ENCODE results near the gene ZFYVE26. TPM values are rescaled to one million over a fixed set of nuclear protein-coding genes. Genes with fewer than 3 reads are reported as not detected.

The ZFYVE26 gene
- total RNA-seq, 1 experiment from 2014 or later, result 13.2 TPM

- Histone ChIP-seq H3K27me3 (ENCODE audit: insufficient read depth, low read length) (no peaks in the 10 kb centered on the region), H2AFZ (ENCODE audit: low read depth, low read length, poor library complexity, severe bottlenecking) (no peak overlapping the region), H3K4me1 (ENCODE audit: control insufficient read depth in 1 of 2, insufficient read depth in 2 of 2, low read length in 2 of 2) (peaks cover 0 to 11% of the 10 kb centered on the region in 2 experiments; a peak in 2 of 4 replicates), H4K20me1 (ENCODE audit: insufficient read depth) (no peaks in the 10 kb centered on the region), H3K9me3 (ENCODE audit: control insufficient read depth in 1 of 2, insufficient read depth in 1 of 2, low read depth in 1 of 2, low read length in 2 of 2) (no peaks in the 10 kb centered on the region), H3K4me2 (ENCODE audit: low read length) (no peak overlapping the region), H3K9ac (ENCODE audit: low read length) (no peak overlapping the region), H3K4me3 (replicated peaks in 1 of 2; ENCODE audit: low read depth in 1 of 2, low read length in 2 of 2) (no peak overlapping the region), H3K36me3 (ENCODE audit: control insufficient read depth in 1 of 2, insufficient read depth in 2 of 2, low read length in 2 of 2) (no peaks in the 10 kb centered on the region), H3K79me2 (ENCODE audit: insufficient read depth, low read length) (no peaks in the 10 kb centered on the region), H3K9me2 (ENCODE audit: insufficient read depth) (no peaks in the 10 kb centered on the region), H3K27ac (ENCODE audit: low read depth, low read length) (no peak overlapping the region)
- intact Hi-C loops (cut with micrococcal nuclease), result no loop called here
- POLR2A ChIA-PET, result no interaction called here
- no TSS peak for BruUV-seq (replicated peaks)
- no peak for TF ChIP-seq SIN3A (IDR thresholded peaks at IDR 0.05; ENCODE audit: low read depth)
- no peak for TF ChIP-seq SRF (IDR thresholded peaks at IDR 0.05; ENCODE audit: low read depth)
- no peak for TF ChIP-seq FOSL1 (IDR thresholded peaks at IDR 0.05; ENCODE audit: low read depth)
- no peak for TF ChIP-seq EGR1 (IDR thresholded peaks at IDR 0.05; ENCODE audit: low read depth)
- TF ChIP-seq ZFX (IDR thresholded peaks at IDR 0.05), result no peak
- no peak for TF ChIP-seq JUND (IDR thresholded peaks at IDR 0.05)
- no peak for TF ChIP-seq CEBPB (IDR thresholded peaks at IDR 0.05; ENCODE audit: low read depth)
- RAD21 ChIA-PET (ENCODE audit: low non-redundant PET in 1 of 2, low total read pairs in 2 of 2, uncharacterized antibody in 2 of 2, unreplicated experiment in 2 of 2), result no interaction called here
- ATAC-seq, result no peak
- DNase-seq (ENCODE audit: low read depth, low spot score), result no peak
- CTCF ChIA-PET, result no interaction called here
These were observed 79.6 kb downstream of the ZFYVE26 start for GRCh38 chr14:67736771-67737170.

DNA sequence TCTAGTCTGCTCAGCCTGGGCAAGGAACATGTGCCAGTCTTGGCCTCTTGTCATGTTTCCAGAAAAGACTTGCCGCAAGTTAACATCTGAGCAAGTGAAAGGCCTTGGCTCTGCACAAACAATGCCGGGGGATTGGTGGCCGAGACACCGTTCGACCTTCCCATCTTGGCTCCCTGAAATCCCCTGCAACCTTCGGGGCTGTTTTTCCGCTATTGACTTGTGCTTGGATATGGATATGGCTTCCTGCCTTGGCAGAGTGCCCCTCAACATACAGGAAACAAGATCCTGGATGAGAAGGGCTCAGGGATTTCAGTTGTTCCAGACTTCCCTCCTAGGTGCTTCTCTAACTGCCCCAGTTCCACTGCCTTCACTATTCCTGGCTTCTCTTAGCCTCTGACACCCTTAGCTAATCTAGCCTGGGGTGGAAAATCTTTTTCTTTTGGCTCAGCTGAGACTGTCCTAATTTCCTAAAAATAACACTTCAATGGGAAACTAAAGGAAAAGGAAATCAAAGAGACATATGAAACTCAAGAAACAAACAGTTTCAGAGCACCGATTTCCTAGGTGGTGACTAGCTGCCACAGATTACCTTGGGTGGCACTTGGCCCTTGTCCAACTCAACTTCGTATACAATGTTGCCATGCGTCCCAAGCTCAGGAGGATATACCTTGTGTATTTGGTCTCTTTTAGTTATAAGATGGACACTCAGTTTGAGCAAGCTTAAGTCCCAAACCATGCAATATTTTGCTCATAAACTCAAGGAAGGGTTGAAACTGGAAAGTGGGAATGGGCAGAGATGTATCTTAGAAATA is 80.8 kb downstream of the ZFYVE26 start:
- DNase-seq (ENCODE audit: low read depth, low spot score) (no peak), ATAC-seq (no peak)
- Histone ChIP-seq H3K36me3 (ENCODE audit: control insufficient read depth in 1 of 2, insufficient read depth in 2 of 2, low read length in 2 of 2) (no peaks in the 10 kb centered on the region), H4K20me1 (ENCODE audit: insufficient read depth) (no peaks in the 10 kb centered on the region), H2AFZ (ENCODE audit: low read depth, low read length, poor library complexity, severe bottlenecking) (no peak overlapping the region), H3K4me1 (ENCODE audit: control insufficient read depth in 1 of 2, insufficient read depth in 2 of 2, low read length in 2 of 2) (peaks cover 0 to 11% of the 10 kb centered on the region in 2 experiments; a peak in 2 of 4 replicates), H3K27me3 (ENCODE audit: insufficient read depth, low read length) (no peaks in the 10 kb centered on the region), H3K4me2 (ENCODE audit: low read length) (no peak overlapping the region), H3K9me3 (ENCODE audit: control insufficient read depth in 1 of 2, insufficient read depth in 1 of 2, low read depth in 1 of 2, low read length in 2 of 2) (no peaks in the 10 kb centered on the region), H3K79me2 (ENCODE audit: insufficient read depth, low read length) (no peaks in the 10 kb centered on the region), H3K9me2 (ENCODE audit: insufficient read depth) (no peaks in the 10 kb centered on the region), H3K4me3 (replicated peaks in 1 of 2; ENCODE audit: low read depth in 1 of 2, low read length in 2 of 2) (no peak overlapping the region), H3K9ac (ENCODE audit: low read length) (no peak overlapping the region), H3K27ac (ENCODE audit: low read depth, low read length) (no peak overlapping the region)
- ChIA-PET CTCF (no interaction called here), POLR2A (no interaction called here), RAD21 (ENCODE audit: low non-redundant PET in 1 of 2, low total read pairs in 2 of 2, uncharacterized antibody in 2 of 2, unreplicated experiment in 2 of 2) (no interaction called here)
- intact Hi-C loops (cut with micrococcal nuclease), result no loop called here
- TF ChIP-seq, protein P1, sequence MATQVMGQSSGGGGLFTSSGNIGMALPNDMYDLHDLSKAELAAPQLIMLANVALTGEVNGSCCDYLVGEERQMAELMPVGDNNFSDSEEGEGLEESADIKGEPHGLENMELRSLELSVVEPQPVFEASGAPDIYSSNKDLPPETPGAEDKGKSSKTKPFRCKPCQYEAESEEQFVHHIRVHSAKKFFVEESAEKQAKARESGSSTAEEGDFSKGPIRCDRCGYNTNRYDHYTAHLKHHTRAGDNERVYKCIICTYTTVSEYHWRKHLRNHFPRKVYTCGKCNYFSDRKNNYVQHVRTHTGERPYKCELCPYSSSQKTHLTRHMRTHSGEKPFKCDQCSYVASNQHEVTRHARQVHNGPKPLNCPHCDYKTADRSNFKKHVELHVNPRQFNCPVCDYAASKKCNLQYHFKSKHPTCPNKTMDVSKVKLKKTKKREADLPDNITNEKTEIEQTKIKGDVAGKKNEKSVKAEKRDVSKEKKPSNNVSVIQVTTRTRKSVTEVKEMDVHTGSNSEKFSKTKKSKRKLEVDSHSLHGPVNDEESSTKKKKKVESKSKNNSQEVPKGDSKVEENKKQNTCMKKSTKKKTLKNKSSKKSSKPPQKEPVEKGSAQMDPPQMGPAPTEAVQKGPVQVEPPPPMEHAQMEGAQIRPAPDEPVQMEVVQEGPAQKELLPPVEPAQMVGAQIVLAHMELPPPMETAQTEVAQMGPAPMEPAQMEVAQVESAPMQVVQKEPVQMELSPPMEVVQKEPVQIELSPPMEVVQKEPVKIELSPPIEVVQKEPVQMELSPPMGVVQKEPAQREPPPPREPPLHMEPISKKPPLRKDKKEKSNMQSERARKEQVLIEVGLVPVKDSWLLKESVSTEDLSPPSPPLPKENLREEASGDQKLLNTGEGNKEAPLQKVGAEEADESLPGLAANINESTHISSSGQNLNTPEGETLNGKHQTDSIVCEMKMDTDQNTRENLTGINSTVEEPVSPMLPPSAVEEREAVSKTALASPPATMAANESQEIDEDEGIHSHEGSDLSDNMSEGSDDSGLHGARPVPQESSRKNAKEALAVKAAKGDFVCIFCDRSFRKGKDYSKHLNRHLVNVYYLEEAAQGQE (IDR thresholded peaks at IDR 0.05; ENCODE audit: low read depth), result no peak
- TF ChIP-seq, protein P2, sequence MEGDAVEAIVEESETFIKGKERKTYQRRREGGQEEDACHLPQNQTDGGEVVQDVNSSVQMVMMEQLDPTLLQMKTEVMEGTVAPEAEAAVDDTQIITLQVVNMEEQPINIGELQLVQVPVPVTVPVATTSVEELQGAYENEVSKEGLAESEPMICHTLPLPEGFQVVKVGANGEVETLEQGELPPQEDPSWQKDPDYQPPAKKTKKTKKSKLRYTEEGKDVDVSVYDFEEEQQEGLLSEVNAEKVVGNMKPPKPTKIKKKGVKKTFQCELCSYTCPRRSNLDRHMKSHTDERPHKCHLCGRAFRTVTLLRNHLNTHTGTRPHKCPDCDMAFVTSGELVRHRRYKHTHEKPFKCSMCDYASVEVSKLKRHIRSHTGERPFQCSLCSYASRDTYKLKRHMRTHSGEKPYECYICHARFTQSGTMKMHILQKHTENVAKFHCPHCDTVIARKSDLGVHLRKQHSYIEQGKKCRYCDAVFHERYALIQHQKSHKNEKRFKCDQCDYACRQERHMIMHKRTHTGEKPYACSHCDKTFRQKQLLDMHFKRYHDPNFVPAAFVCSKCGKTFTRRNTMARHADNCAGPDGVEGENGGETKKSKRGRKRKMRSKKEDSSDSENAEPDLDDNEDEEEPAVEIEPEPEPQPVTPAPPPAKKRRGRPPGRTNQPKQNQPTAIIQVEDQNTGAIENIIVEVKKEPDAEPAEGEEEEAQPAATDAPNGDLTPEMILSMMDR (IDR thresholded peaks at IDR 0.05 in 2 of 3, conservative IDR thresholded peaks at IDR 0.05 in 1 of 3; ENCODE audit: borderline replicate concordance in 1 of 3, insufficient read depth in 1 of 3, low read depth in 2 of 3, low read length in 2 of 3), result no peak
- no TSS peak for BruUV-seq (replicated peaks)
